ENCODE data around the gene SARS1. TPM values are rescaled to one million over a fixed set of nuclear protein-coding genes. Genes with fewer than 3 reads are reported as not detected.

SARS1 gene
- total and polyA plus RNA-seq, 9 donors = 83.7 to 317 (median 119) TPM

- 83 to 89% (median 88%) methylated on average over 6 of the region's 6 CpGs for WGBS, 3 donors
- no peak for TF ChIP-seq CTCF (IDR thresholded peaks at IDR 0.05)
- TF ChIP-seq EP300 (IDR thresholded peaks at IDR 0.05) = no peak
- TF ChIP-seq POLR2A (IDR thresholded peaks at IDR 0.05) = no peak
Measured at GRCh38 chr1:109188781-109189180, 24.9 kb upstream of the SARS1 start.

DNA sequence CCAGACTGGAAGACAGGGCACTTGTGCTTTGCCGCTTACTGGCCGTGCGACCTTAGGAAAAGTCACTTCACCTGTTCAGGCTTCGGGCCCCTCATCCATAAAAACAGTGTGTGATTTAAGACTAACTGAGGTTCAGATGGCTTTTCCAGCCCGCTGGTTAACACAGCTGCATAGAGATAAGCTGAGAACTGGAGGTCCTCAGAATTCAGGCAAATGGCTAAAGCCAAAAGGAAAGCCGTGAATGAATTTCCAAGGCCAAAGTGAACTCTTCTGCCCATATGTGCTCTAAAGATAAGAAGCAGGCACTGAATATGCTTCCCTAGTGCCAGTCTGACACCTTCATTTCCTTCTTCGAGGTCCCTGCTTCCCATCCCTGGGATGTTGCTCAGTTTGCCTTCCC, 23.5 kb upstream of the SARS1 start:
- Histone ChIP-seq H3K4me1 (ENCODE audit: insufficient read depth) (peaks cover 6% of the 10 kb centered on the region), H3K27me3 (no peaks in the 10 kb centered on the region), H3K36me3 (no peaks in the 10 kb centered on the region), H3K9me3 (no peaks in the 10 kb centered on the region), H3K27ac (no peak overlapping the region), H3K4me3 (no peak overlapping the region)
- intact Hi-C loops (cut with DNase I) = no loop called here
- 62 to 74% (median 73%) methylated on average over 7 of the region's 7 CpGs for WGBS, 3 donors
- TF ChIP-seq EP300 (IDR thresholded peaks at IDR 0.05) = no peak
- no peak for TF ChIP-seq CTCF (IDR thresholded peaks at IDR 0.05)
- no peak for TF ChIP-seq POLR2A (IDR thresholded peaks at IDR 0.05)
- DNase-seq = no peak

More at GRCh38 chr1:109188781-109189180, 24.9 kb upstream of the SARS1 start:
- Histone ChIP-seq H3K9me3 (no peaks in the 10 kb centered on the region), H3K4me3 (no peak overlapping the region), H3K36me3 (no peaks in the 10 kb centered on the region), H3K27ac (no peak overlapping the region), H3K27me3 (no peaks in the 10 kb centered on the region), H3K4me1 (ENCODE audit: insufficient read depth) (peaks cover 6% of the 10 kb centered on the region)
- intact Hi-C loops (cut with DNase I) = no loop called here
- DNase-seq = no peak

- 89 to 90% (median 89%) methylated on average over 8 of the region's 8 CpGs for WGBS, 3 donors
- Histone ChIP-seq H3K27ac (no peak overlapping the region), H3K4me3 (no peak overlapping the region), H3K4me1 (ENCODE audit: insufficient read depth) (peaks cover 6% of the 10 kb centered on the region), H3K36me3 (no peaks in the 10 kb centered on the region), H3K27me3 (peaks cover 2% of the 10 kb centered on the region), H3K9me3 (no peaks in the 10 kb centered on the region)
- intact Hi-C loops (cut with DNase I) = no loop called here
- no peak for TF ChIP-seq POLR2A (IDR thresholded peaks at IDR 0.05)
- no peak for TF ChIP-seq CTCF (IDR thresholded peaks at IDR 0.05)
- TF ChIP-seq EP300 (IDR thresholded peaks at IDR 0.05) = no peak
- DNase-seq = no peak
Measured at GRCh38 chr1:109191377-109191776, 22.3 kb upstream of the SARS1 start.

- no peak for DNase-seq
- H3K36me3 ChIP-seq = no peaks in the 10 kb centered on the region
- TF ChIP-seq CTCF (IDR thresholded peaks at IDR 0.05) = no peak
- TF ChIP-seq POLR2A (IDR thresholded peaks at IDR 0.05) = no peak
- no peak for TF ChIP-seq EP300 (IDR thresholded peaks at IDR 0.05)
- H3K9me3 ChIP-seq = no peaks in the 10 kb centered on the region
- H3K4me1 ChIP-seq (ENCODE audit: insufficient read depth) = peaks cover 2% of the 10 kb centered on the region
- no peak overlapping the region for H3K4me3 ChIP-seq
- H3K27ac ChIP-seq = no peak overlapping the region
- peaks cover 2% of the 10 kb centered on the region for H3K27me3 ChIP-seq
- intact Hi-C loops (cut with DNase I) = no loop called here
Measured at GRCh38 chr1:109191891-109192290, 21.8 kb upstream of the SARS1 start.

GRCh38 chr1:109192433-109192832, 21.3 kb upstream of the SARS1 start:
- no peak for DNase-seq
- H3K4me3 ChIP-seq = no peak overlapping the region
- H3K36me3 ChIP-seq = no peaks in the 10 kb centered on the region
- WGBS, 3 donors = 65 to 73% (median 66%) methylated on average over 4 of the region's 4 CpGs
- TF ChIP-seq EP300 (IDR thresholded peaks at IDR 0.05) (no peak), CTCF (IDR thresholded peaks at IDR 0.05) (no peak), POLR2A (IDR thresholded peaks at IDR 0.05) (no peak)
- H3K27ac ChIP-seq = no peak overlapping the region
- H3K4me1 ChIP-seq (ENCODE audit: insufficient read depth) = no peaks in the 10 kb centered on the region
- peaks cover 2% of the 10 kb centered on the region for H3K27me3 ChIP-seq
- intact Hi-C loops (cut with DNase I) = no loop called here
- no peaks in the 10 kb centered on the region for H3K9me3 ChIP-seq
